Measurements from ENCODE around the gene PTPRC.

DNA sequence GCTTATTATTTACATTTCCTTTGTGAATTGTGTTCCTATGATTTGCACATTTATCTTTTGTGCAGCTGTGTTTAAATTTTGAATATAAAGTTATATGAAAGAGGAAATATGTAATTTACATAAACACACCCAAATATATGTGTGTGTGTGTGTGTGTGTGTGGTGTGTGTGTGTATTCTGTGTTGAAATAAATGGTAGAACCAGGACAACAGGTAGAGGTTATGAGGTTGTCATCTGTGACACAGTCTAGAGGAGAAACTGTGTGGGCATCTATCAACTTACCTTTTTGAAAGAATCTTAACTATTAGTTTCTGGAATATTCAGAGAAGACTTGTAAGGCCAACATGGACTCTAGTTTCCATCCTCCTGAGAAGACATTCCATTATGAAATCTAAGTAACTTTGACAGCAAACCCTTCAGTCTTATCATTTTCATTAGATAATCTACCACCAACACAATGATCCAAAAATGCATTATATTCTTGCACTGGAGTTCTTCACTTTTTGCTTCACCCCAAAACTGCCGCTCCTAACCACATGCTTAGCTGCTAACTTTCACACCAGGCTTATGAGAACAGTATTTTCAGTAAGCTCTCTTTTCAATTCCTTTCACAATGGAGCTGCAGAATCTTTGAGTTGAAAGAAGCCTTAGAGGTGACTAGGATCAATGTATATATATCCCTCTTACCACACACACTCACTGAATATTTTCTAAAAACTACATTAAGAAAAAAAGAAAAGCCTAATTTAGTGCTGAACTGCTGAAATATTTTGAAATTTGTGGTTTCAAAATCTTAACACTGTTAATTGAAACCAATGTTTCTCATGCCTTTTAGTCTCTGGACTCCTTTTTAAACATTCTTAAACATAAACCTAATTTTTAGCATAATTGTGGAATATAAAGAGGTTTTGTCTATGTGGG, 21.8 kb downstream of the PTPRC start:
- TF ChIP-seq, protein P1, sequence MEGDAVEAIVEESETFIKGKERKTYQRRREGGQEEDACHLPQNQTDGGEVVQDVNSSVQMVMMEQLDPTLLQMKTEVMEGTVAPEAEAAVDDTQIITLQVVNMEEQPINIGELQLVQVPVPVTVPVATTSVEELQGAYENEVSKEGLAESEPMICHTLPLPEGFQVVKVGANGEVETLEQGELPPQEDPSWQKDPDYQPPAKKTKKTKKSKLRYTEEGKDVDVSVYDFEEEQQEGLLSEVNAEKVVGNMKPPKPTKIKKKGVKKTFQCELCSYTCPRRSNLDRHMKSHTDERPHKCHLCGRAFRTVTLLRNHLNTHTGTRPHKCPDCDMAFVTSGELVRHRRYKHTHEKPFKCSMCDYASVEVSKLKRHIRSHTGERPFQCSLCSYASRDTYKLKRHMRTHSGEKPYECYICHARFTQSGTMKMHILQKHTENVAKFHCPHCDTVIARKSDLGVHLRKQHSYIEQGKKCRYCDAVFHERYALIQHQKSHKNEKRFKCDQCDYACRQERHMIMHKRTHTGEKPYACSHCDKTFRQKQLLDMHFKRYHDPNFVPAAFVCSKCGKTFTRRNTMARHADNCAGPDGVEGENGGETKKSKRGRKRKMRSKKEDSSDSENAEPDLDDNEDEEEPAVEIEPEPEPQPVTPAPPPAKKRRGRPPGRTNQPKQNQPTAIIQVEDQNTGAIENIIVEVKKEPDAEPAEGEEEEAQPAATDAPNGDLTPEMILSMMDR (conservative IDR thresholded peaks at IDR 0.05): no peak
- TF ChIP-seq ZFX (IDR thresholded peaks at IDR 0.05): no peak
